Thyroid gland (tissue), 4 donors: ENCODE results near the gene MVB12B.

Experiments
- POLR2A ChIP-seq, 2 donors: fragments of 450-650 bp; IDR thresholded peaks; one replicate each; pipeline ENCODE4 v1.6.1; 2017; ENCODE audit warnings: antibody characterized with exemption in 2 of 2, mild to moderate bottlenecking in 2 of 2, moderate library complexity in 1 of 2
- TF ChIP-seq, protein P1 (sequence below), 6 experiments: fragments of 200-600 bp in 3 of 6; fragments of 450-650 bp in 3 of 6; sonication (generic) in 3 of 6; IDR thresholded peaks; one replicate each; pipeline ENCODE4 v1.5.1; 2016 to 2019; ENCODE audit warnings: antibody characterized with exemption in 6 of 6, mild to moderate bottlenecking in 2 of 6, inconsistent platforms in 1 of 6, moderate library complexity in 1 of 6

- TF ChIP-seq, protein P1, sequence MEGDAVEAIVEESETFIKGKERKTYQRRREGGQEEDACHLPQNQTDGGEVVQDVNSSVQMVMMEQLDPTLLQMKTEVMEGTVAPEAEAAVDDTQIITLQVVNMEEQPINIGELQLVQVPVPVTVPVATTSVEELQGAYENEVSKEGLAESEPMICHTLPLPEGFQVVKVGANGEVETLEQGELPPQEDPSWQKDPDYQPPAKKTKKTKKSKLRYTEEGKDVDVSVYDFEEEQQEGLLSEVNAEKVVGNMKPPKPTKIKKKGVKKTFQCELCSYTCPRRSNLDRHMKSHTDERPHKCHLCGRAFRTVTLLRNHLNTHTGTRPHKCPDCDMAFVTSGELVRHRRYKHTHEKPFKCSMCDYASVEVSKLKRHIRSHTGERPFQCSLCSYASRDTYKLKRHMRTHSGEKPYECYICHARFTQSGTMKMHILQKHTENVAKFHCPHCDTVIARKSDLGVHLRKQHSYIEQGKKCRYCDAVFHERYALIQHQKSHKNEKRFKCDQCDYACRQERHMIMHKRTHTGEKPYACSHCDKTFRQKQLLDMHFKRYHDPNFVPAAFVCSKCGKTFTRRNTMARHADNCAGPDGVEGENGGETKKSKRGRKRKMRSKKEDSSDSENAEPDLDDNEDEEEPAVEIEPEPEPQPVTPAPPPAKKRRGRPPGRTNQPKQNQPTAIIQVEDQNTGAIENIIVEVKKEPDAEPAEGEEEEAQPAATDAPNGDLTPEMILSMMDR (IDR thresholded peaks at IDR 0.05), result no peak
- no peak for TF ChIP-seq POLR2A (IDR thresholded peaks at IDR 0.05)
Observed at GRCh38 chr9:126341426-126341825, 14.8 kb downstream of the MVB12B start.
